HEK293T (cell line): ENCODE measurements around the gene NNT.
"Not testable (repeated sequence)": the region's sequence is repeated elsewhere in the genome, so short reads cannot be mapped to it uniquely, and the experiment has no call there.

Experiments
- BHLHE40 ChIP-seq: fragments of 450-650 bp; IDR thresholded peaks from 2 replicates; pipeline ENCODE4 v1.6.1; 2016; ENCODE audit warnings: mild to moderate bottlenecking, moderate library complexity, borderline replicate concordance
- CTBP1 ChIP-seq: fragments of 450-650 bp; IDR thresholded peaks from 2 replicates; pipeline ENCODE4 v1.6.1; 2016; ENCODE audit warnings: borderline replicate concordance
- FOXM1 ChIP-seq: fragments of 450-650 bp; IDR thresholded peaks from 2 replicates; pipeline ENCODE4 v1.6.1; 2017; ENCODE audit warnings: mild to moderate bottlenecking, borderline replicate concordance
- HDGF ChIP-seq: fragments of 450-650 bp; IDR thresholded peaks from 2 replicates; pipeline ENCODE4 v1.6.1; 2017; ENCODE audit warnings: antibody characterized with exemption, borderline replicate concordance
- LEF1 ChIP-seq: fragments of 450-650 bp; IDR thresholded peaks from 2 replicates; pipeline ENCODE4 v1.6.1; 2017; ENCODE audit warnings: mild to moderate bottlenecking, borderline replicate concordance
- NFRKB ChIP-seq: fragments of 450-650 bp; IDR thresholded peaks from 2 replicates; pipeline ENCODE4 v1.6.1; 2016; ENCODE audit warnings: mild to moderate bottlenecking, moderate library complexity
- SP1 ChIP-seq: fragments of 450-650 bp; IDR thresholded peaks from 2 replicates; pipeline ENCODE4 v1.6.1; 2017
- SUZ12 ChIP-seq: fragments of 450-650 bp; IDR thresholded peaks from 2 replicates; pipeline ENCODE4 v1.6.1; 2016; ENCODE audit warnings: mild to moderate bottlenecking
- ZNF384 ChIP-seq: fragments of 450-650 bp; IDR thresholded peaks from 2 replicates; pipeline ENCODE4 v1.6.1; 2016

DNA sequence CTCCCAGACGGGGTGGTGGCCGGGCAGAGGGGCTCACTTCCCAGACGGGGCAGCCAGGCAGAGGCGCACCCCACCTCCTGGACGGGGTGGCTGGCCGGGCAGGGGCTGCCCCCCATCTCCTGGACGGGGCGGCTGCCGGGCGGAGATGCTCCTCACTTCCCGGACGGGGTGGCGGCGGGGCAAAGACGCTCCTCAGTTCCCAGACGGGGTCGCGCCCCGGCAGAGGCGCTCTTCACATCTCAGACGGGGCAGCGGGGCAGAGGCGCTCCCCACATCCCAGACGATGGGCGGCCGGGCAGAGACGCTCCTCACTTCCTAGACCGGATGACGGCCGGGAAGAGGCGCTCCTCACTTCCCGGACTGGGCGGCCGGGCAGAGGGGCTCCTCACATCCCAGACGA, 62.8 kb downstream of the NNT start:
- TF ChIP-seq ZNF384, SP1, NFRKB, SUZ12, CTBP1, LEF1, HDGF, FOXM1, BHLHE40: not testable (repeated sequence)
